ENCODE results near the gene XRN1.
"Not testable (repeated sequence)": the region's sequence is repeated elsewhere in the genome, so short reads cannot be mapped to it uniquely, and the experiment has no call there.

Gene XRN1

GRCh38 chr3:142319094-142319493 lies 128.7 kb downstream of the XRN1 start:
- no peak for DNase-seq

DNA sequence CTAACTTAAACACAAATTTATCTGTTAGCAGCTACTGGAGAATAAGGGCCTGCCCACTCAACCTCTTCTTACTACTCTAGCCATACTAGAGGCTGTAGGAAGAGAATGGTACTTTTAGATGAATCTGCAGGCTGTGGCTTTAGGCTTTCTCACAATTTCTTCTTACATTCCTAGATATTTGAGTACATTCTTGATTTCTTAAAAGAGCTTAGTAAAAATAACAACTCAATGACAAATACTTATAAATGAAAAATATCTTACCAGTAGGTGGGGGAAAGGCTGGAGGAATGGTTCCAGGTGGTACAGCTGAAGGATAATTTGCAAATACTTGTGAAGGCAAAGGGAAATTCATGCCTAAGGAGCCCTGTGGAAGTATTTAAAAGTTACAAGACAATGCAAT lies 129.5 kb downstream of the XRN1 start:
- no peak for DNase-seq

DNA sequence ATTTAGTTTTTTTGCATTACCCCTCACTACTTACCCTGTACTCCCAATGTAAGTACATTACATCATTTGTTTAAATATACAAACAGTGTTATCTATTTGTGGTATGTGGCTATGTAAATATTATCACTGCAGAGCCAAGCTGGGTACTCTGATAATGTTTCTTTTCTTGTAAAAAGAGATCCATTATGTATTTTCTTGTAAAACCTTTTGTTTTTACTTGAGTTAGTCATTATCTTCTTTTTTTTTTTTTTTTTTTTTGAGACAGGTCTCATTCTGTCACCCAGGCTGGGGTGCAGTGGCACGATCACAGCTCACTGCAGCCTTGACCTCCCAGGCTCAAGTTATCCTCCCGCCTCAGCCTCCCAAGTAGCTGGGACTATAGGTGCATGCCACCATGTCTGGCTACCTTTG lies 131.9 kb downstream of the XRN1 start:
- not testable (repeated sequence) for DNase-seq

DNA sequence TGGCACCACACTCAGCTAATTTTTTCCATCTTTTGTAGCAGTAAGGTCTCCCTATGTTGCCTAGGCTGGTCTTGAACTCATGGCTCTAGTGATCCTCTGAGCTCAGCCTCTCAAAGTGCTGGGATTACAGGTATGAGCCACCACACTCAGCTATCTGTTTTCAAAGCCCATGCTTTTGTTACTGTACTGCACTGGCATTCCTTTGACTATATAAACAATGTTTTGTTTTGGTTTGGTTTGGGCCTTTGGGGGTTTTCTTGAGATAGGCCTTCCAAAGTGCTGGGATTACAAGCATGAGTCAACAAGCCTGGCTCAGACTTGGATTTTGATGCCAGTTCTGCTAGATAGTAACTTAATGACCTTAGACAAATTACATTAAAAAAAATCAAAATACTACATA lies 132.8 kb downstream of the XRN1 start:
- DNase-seq = no peak

GRCh38 chr3:142310439-142310838 lies 137.4 kb downstream of the XRN1 start:
- DNase-seq = no peak

- DNase-seq = not testable (repeated sequence)
These were observed 145.0 kb downstream of the XRN1 start for GRCh38 chr3:142302847-142303246.

- DNase-seq = no peak
These were observed 149.2 kb downstream of the XRN1 start for GRCh38 chr3:142298626-142299025.

- no peak for DNase-seq
These were observed 151.3 kb downstream of the XRN1 start for GRCh38 chr3:142296507-142296906.

GRCh38 chr3:142287866-142288638 lies 159.8 kb downstream of the XRN1 start:
- no peak for DNase-seq

GRCh38 chr3:142285083-142285517 lies 162.7 kb downstream of the XRN1 start:
- no peak for DNase-seq

DNA sequence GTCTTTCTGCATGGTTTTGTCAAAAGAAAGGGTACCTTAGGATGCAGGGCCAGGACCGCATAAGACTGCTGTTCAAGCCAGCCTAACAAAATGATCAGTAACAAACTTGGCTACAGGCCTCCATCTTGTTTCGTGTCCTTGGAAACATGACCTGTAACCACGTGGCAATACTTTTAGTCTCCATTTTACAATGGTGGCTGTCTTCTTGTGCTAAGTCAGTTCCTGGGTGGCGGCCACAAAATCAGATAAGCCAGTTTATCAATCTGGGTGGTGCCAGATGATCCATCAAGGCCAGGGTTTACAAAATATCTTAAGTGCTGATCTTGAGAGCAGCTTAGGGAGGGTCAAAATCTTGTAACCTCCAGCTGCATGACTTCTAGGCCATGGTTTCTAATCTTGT lies 165.3 kb downstream of the XRN1 start:
- no peak for DNase-seq

- DNase-seq = no peak
These were observed 166.4 kb downstream of the XRN1 start for GRCh38 chr3:142281474-142281873.

GRCh38 chr3:142279965-142280590 lies 167.8 kb downstream of the XRN1 start:
- peak; percentile 67 for DNase-seq

GRCh38 chr3:142278451-142278850 lies 169.4 kb downstream of the XRN1 start:
- DNase-seq = no peak

DNA sequence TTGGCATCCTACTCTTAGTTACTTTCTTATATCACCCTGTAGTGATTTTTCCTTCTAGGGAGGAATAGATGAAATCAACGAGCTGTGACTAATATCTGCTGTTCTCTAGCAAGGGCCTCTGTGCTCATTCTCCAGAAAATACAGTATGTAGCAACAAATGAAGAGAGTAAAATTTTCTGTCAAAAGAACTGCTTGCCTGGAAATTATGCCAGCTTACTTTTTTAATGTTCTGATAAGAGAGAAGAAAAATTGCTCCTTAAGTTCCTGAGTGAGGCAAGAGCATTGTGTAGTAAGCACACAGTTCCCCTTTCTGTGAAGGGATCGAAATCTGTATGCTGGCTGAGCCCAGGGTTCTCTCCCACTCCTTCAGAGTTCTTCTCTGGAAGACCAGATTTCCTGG lies 171.1 kb downstream of the XRN1 start:
- no peak for DNase-seq

DNA sequence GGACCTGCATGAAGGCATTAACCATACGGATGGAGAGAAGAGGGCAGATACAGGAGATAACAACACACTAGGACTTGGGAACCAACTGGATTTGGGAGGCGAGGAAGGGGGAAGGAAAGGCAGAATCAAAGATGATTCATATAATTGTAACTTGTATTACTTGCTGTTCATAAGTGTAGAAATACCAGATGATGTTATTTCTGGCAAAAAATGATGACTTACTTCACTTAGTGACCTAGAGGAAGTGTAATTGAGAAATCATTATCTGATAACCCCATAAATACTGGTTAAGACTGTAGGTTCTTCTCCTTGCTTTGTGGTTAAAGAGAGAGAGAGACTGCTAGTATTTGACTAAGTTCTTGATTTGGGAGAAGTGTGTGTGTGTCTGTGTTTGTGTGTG lies 172.0 kb downstream of the XRN1 start:
- no peak for DNase-seq

- DNase-seq = no peak
These were observed 172.9 kb downstream of the XRN1 start for GRCh38 chr3:142274908-142275307.

DNA sequence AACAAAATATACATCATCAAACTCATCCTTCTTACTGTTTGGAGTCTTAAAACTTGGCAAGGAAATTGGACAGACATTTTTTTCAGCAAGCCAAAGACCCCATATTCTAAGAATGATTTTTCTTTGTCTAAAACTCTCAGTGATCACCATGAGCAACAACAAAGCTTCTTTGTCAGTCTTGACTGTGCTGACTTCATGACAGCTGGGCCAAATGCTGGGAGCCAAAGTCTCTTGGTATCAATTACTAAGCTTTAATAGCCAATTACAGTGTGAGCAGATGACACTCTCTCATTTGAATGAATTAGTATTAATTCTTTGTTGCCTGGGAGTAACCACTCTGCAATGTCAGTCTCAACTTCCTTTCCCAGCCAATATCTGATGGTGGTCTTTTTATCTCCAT lies 174.3 kb downstream of the XRN1 start:
- no peak for DNase-seq

DNA sequence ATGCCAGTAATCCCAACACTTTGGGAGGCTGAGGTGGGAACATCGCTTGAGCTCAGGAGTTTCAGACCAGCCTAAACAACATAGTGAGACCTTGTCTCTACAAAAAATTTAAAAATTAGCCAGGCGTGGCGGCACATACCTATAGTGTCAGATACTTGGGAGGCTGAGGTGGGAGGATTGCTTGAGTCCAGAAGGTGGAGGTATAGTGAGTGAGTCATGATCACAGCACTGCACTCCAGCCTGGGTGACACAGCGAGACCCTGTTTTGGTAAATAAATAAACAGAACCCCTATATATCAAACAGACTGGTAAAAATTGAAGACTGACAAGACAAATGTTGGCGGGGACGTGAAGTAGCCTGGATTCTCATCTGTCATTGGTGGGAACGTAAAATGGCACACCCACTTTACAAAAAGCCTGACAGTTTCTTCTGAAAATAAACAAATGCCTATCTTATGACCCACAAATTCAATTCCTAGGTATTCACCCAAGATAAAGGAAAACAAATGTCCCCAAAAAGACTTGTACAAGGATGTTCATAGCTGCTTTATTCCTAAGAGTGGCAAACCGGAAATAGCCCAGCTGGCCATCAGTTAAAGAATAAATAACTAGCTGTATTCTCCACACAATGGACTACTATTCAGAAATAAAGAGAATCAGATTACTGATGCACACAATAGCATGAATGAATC lies 175.5 kb downstream of the XRN1 start:
- no peak for DNase-seq

- no peak for DNase-seq
These were observed 177.4 kb downstream of the XRN1 start for GRCh38 chr3:142270407-142270806.

GRCh38 chr3:142269767-142270166 lies 178.1 kb downstream of the XRN1 start:
- no peak for DNase-seq

DNA sequence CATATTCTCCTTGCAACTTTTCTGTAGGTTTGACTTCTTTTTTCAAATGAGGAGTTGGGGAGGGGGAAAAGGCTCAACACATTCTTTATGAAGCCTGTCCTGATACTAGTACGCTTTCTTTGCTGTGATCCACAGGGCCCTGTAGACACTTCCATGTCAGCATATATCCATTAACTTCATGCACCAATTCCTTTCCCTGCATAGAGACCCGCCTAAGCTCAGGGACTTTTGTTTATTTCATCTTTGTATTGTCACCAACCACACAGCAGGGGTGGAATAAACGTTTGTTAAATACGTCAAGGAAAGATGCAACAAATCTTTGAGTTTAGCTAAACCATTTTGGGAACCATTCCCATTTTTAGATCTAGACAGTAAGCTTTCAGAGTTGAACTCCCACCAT lies 179.4 kb downstream of the XRN1 start:
- no peak for DNase-seq

DNA sequence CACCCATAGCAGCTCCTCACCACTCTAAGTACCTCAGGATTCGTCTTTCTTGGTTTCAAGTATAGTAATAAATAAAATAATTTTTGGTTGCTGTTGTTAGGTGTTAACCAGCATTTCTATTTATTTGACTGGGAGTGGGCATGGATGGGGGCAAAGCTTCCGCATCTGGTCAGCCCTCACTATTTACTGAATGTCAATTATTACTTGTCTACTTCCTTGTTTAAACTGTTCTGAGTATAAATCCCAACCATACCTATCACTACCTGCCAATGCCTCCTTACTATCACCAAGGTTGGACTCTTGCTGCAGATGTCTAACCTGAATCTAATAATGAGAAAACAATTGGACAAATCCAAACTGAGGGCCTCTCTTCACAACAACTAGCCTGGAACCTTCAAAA lies 180.6 kb downstream of the XRN1 start:
- no peak for DNase-seq

- no peak for DNase-seq
These were observed 184.7 kb downstream of the XRN1 start for GRCh38 chr3:142263112-142263511.
